ENCODE data around the gene KIF26B. TPM values are rescaled to one million over a fixed set of nuclear protein-coding genes. Genes with fewer than 3 reads are reported as not detected.

KIF26B gene
- total RNA-seq, 4 donors from 2014 or later, result 3.6 to 7.0 (median 5.2) TPM

GRCh38 chr1:245682638-245683628 lies 528.1 kb downstream of the KIF26B start:
- DNase-seq (ENCODE audit: low spot score in 2 of 2), result no peak
- WGBS, result 71% methylated on average over 20 of the region's 21 CpGs

GRCh38 chr1:245683676-245684075 lies 528.9 kb downstream of the KIF26B start:
- Histone ChIP-seq H3K36me3 (no peaks in the 10 kb centered on the region), H3K4me1 (no peaks in the 10 kb centered on the region), H3K4me3 (no peak overlapping the region), H3K9me3 (no peaks in the 10 kb centered on the region), H3K27ac (no peak overlapping the region), H3K27me3 (peaks cover 7% of the 10 kb centered on the region)
- WGBS, result 66% methylated on average over 9 of the region's 9 CpGs
- TF ChIP-seq POLR2AphosphoS5 (IDR thresholded peaks at IDR 0.05) (no peak), EP300 (IDR thresholded peaks at IDR 0.05) (no peak), POLR2A (IDR thresholded peaks at IDR 0.05) (no peak), CTCF (IDR thresholded peaks at IDR 0.05) (no peak)
- no peak for DNase-seq (ENCODE audit: low spot score in 2 of 2)

More at GRCh38 chr1:245682638-245683628, 528.1 kb downstream of the KIF26B start:
- peaks cover 3% of the 10 kb centered on the region for H3K27me3 ChIP-seq
- no peak overlapping the region for H3K27ac ChIP-seq
- no peaks in the 10 kb centered on the region for H3K4me1 ChIP-seq
- TF ChIP-seq CTCF (IDR thresholded peaks at IDR 0.05) (no peak), POLR2A (IDR thresholded peaks at IDR 0.05) (no peak), EP300 (IDR thresholded peaks at IDR 0.05) (no peak), POLR2AphosphoS5 (IDR thresholded peaks at IDR 0.05) (no peak)
- no peak overlapping the region for H3K4me3 ChIP-seq
- H3K36me3 ChIP-seq, result no peaks in the 10 kb centered on the region
- no peaks in the 10 kb centered on the region for H3K9me3 ChIP-seq

GRCh38 chr1:245684166-245684565 lies 529.4 kb downstream of the KIF26B start:
- no peak for DNase-seq (ENCODE audit: low spot score in 2 of 2)
- WGBS, result 83% methylated on average over 16 of the region's 19 CpGs
- no peak overlapping the region for H3K4me3 ChIP-seq
- no peak overlapping the region for H3K27ac ChIP-seq
- peaks cover 7% of the 10 kb centered on the region for H3K27me3 ChIP-seq
- H3K36me3 ChIP-seq, result no peaks in the 10 kb centered on the region
- H3K9me3 ChIP-seq, result no peaks in the 10 kb centered on the region
- no peaks in the 10 kb centered on the region for H3K4me1 ChIP-seq
- TF ChIP-seq EP300 (IDR thresholded peaks at IDR 0.05), result no peak
- TF ChIP-seq POLR2AphosphoS5 (IDR thresholded peaks at IDR 0.05), result no peak
- TF ChIP-seq POLR2A (IDR thresholded peaks at IDR 0.05), result no peak
- TF ChIP-seq CTCF (IDR thresholded peaks at IDR 0.05), result no peak

GRCh38 chr1:245684571-245684970 lies 529.8 kb downstream of the KIF26B start:
- Histone ChIP-seq H3K4me1 (no peaks in the 10 kb centered on the region), H3K27me3 (peaks cover 7% of the 10 kb centered on the region), H3K36me3 (no peaks in the 10 kb centered on the region), H3K27ac (no peak overlapping the region), H3K9me3 (no peaks in the 10 kb centered on the region), H3K4me3 (no peak overlapping the region)
- no peak for TF ChIP-seq EP300 (IDR thresholded peaks at IDR 0.05)
- no peak for TF ChIP-seq POLR2A (IDR thresholded peaks at IDR 0.05)
- no peak for TF ChIP-seq POLR2AphosphoS5 (IDR thresholded peaks at IDR 0.05)
- no peak for TF ChIP-seq CTCF (IDR thresholded peaks at IDR 0.05)
- WGBS, result 74% methylated on average over 6 of the region's 7 CpGs
- peak in 1 of 2 donors; percentile 49 for DNase-seq (ENCODE audit: low spot score in 2 of 2)

- Histone ChIP-seq H3K36me3 (no peaks in the 10 kb centered on the region), H3K9me3 (no peaks in the 10 kb centered on the region), H3K27me3 (peaks cover 7% of the 10 kb centered on the region), H3K4me1 (no peaks in the 10 kb centered on the region), H3K27ac (no peak overlapping the region), H3K4me3 (no peak overlapping the region)
- TF ChIP-seq POLR2AphosphoS5 (IDR thresholded peaks at IDR 0.05) (no peak), EP300 (IDR thresholded peaks at IDR 0.05) (no peak), POLR2A (IDR thresholded peaks at IDR 0.05) (no peak), CTCF (IDR thresholded peaks at IDR 0.05) (no peak)
- WGBS, result 94% methylated on average over 7 of the region's 45 CpGs
- DNase-seq (ENCODE audit: low spot score in 2 of 2), result peak in 1 of 2 donors; percentile 70
Measured at GRCh38 chr1:245685111-245685810, 530.5 kb downstream of the KIF26B start.

Measured in suprapubic skin (tissue), 4 donors.